SU-DHL-6 (cell line): ENCODE results near the gene WASL.

Experiments
- CTCF ChIP-seq: fragments of 200-600 bp; sonication (generic); IDR thresholded peaks from one replicate; pipeline ENCODE4 v1.5.1; 2017; ENCODE audit warnings: antibody characterized with exemption, mild to moderate bottlenecking, low read length, moderate library complexity; ENCODE audit not compliant: insufficient read depth, poor library complexity, severe bottlenecking
- EZH2phosphoT487 ChIP-seq: fragments of 200-600 bp; sonication (generic), shearing (Covaris generic); conservative IDR thresholded peaks from 2 replicates; pipeline ENCODE4 v1.6.1; 2018; ENCODE audit warnings: mild to moderate bottlenecking, antibody characterized with exemption, low read length, moderate library complexity, mixed read lengths

DNA sequence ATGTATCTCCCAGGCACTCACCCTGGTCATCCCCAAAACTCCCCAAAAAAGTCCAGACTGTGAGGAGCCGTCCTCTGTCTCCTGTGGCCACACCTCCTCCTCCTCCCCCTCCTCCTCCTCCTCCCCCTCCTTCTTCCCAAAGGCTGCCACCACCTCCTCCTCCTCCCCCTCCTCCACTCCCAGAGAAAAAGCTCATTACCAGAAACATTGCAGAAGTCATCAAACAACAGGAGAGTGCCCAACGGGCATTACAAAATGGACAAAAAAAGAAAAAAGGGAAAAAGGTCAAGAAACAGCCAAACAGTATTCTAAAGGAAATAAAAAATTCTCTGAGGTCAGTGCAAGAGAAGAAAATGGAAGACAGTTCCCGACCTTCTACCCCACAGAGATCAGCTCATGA lies 86.0 kb downstream of the WASL start:
- no peak for TF ChIP-seq CTCF
- no peak for TF ChIP-seq EZH2phosphoT487
